NCI-H510A (cell line): ENCODE measurements around the gene ACOXL.

Experiments
- DNase-seq: peaks from one replicate; lab custom pipeline; 2025; lab: John Stamatoyannopoulos, UW

The ACOXL gene

DNA sequence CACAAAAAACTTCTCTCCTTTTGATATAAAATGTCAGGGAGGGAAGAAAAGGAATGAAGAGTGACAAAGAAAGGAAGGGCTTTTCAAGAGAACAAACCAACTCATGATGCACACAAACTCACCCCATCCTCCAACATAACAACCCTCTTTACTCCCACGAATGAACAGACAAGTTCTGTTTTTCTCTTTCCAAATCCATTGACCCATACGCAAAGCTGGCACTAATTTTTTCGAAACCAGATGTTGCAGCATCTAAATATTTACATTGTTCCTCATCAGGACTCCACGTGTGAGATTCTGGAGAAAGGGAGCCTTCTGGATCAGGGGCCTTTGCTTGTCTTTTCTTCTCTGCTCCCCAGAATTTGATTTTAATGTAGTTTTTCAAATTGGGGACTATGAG, 245.0 kb downstream of the ACOXL start:
- no peak for DNase-seq

DNA sequence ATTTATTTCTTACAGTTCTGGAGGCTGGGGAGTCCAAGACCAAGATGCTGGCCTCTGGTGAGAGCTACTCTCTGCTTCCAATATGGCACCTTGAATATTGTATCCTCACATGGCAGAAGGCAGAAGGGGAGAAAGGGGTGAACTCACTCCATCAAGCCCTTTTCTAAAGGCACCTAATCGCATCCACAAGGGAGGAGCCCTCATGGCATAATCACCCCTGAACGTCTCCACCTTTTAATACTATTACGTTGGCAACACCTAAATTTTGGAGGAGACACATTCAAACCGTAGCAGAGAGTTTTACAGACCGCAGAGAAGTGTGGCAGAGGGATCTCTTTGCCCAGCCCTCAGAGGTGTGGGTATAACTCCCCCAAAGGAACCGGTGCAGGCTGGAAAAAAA, 245.8 kb downstream of the ACOXL start:
- DNase-seq: no peak

DNA sequence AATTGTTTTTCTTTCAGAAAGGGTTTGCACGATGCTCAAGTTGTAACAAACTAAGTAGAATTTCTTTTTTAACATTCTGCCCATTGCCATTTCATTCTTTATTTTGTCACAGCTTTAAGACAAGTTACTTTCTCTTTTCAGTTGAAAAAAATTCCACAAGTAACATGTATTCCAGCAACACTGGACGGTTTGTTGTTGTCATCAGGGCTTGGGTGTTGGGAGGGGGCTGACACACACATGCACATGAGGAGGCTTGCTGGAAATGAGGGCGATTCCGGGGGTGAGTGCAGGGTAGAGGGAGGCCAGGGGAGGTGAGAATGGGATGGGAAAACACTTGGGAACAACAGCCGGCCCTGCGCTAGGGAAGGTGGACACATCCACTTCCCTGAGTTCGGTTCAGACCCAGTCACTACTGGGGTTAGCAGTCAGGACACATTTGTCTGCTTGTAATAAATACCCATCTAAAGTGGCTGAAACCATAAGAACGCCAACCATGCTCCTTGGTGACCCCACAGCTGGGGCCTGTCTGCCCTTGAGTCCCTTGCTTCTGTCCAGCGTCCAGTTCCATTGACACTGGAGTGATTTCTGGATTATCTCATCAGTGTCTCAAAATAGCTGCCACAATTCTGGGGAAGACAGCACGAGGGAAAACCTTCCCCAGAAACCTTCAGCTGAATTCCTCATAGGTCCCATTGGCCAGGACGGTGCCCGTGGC, 246.5 kb downstream of the ACOXL start:
- DNase-seq: no peak

- peak; percentile 33 for DNase-seq
These were observed 247.3 kb downstream of the ACOXL start for GRCh38 chr2:110979471-110980338.

- DNase-seq: peak; percentile 82
These were observed 248.1 kb downstream of the ACOXL start for GRCh38 chr2:110980339-110981062.

- DNase-seq: no peak
These were observed 250.8 kb downstream of the ACOXL start for GRCh38 chr2:110983133-110983532.

DNA sequence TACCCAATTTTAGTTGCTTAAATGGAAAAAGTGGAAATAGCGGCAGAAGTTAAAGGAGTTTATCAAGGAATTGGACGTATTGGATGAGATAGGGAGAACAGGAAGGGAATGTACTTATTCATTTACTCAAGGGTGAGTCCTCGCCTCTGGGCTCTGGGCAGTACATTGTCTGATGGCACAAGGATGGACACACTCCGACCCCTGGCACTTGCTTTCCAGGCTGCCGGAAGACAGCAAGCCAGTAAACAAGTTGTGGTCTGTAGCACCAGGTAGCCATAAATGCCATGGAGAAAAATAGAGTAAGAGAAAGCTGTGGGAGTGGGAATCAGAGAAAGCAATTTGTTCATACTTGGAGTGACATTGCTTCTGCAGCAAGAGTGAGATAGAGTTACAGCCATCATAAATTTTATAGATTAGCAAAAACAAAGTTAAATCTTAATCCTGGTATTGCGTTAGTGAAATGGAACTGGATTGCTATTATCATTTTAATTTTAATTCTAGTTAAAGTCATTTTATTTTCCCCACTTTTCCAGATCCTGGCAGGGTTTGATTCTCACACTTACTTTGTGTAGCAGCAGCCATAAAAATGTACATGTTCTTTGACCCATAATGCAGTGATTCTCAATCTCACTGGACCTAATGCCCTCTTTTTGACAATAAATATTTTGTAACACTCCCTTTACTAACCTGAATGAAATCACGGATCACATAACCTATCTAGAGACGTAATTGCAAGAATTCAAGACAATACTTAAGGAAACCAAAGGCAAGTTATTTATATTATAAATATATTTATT, 252.5 kb downstream of the ACOXL start:
- no peak for DNase-seq

GRCh38 chr2:110990440-110990839, 258.1 kb downstream of the ACOXL start:
- no peak for DNase-seq

GRCh38 chr2:110991911-110992310, 259.5 kb downstream of the ACOXL start:
- DNase-seq: no peak

DNA sequence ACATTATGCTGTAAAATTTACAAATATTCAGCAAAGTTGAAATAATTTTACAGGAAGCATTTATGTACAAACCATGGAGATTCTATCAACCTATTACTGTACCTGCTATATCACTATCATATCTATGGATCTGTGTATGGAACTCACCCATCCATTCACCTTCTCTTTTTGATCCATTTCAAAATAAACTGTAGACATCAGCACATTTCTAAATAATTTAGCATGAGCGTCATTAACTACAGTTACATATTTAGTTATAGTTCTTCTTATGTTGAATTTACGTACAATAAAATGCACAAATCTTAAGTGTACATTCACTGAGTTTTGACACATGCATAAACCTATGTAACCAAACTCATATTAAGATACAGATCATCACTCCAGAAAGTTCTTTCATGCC, 260.5 kb downstream of the ACOXL start:
- DNase-seq: no peak

DNA sequence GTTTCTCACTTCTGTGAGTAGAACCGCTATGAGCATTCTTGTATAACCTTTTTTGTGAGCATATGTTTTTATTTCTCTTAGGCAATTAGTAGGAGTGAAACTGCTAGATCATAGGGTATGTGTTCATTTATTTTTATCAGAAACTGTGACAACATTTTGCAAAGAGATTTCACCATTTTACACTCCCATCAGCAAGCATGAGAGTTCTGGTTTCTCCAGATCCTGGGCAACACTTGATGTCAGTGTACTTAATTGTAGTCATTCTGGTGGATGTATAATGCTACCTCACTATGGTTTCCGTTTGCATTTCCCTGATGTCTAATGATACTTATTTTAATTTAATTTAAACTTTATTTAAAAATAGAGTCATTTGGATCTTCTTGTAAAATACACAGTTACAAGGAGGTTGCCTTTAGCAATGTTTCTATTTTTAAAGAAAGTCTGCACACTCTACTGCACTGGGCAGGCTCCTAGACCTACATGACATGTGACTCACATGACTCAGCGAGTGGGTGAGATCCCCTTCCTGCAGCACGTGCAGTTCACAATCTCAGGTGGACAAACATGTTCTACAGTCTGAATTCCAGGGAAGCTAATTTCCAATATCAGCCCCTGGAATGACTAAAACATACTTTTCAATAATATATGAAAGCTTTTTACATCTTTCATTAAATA, 261.3 kb downstream of the ACOXL start:
- DNase-seq: no peak

- no peak for DNase-seq
These were observed 262.0 kb downstream of the ACOXL start for GRCh38 chr2:110994250-110994961.

GRCh38 chr2:110995911-110996310, 263.5 kb downstream of the ACOXL start:
- DNase-seq: no peak

DNA sequence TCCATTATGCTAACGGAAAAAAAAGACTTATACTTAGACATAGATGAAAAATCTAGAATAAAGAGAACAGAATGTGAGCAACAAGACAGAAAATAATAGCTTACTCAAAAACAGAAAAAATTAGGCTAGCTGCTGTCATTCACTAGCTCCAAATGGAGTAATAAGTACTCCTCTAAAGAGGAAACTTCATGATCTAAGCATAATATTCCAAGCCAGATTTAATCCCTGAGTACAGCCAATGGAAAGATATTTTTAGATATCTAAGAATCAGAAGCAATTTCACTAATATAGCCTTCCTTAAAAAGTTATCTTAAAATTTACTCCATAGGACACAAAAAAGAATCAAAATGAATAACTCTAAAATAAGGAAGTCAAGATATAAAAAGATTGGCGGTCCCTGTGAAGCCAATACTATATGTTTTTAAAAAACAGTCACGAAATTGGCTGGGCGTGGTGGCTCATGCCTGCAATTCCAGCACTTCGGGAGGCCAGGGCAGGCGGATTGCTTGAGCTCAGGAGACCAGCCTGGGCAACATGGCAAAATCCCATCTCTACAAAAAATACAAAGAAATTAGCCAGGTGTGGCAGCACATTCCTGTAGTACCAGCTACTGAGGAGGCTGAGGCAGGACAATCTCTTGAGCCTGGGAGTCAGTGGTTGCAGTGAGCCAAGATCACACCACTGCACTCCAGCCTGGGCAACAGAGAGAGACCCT, 265.1 kb downstream of the ACOXL start:
- DNase-seq: no peak

DNA sequence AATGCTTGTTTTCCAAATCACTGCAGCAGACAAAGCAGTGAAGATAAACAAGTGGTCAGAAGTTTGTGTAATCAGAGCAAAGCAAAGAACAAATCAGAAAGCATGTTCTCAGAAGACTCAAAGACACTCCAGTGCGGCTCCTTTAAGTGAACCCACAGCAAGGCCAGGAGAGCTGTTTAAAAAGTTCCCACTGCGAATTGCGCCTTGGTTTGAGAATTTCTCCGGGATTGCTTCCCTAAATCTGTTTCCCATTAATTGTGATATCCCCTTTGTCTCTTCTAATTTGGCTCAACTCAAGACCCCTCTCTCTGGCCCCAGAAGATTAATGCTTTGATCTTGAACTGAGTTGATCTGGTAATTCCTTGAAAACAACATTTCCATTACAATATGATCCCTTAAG, 265.9 kb downstream of the ACOXL start:
- no peak for DNase-seq

- DNase-seq: no peak
These were observed 267.3 kb downstream of the ACOXL start for GRCh38 chr2:110999626-111000025.

GRCh38 chr2:111005307-111005706, 272.9 kb downstream of the ACOXL start:
- DNase-seq: no peak

GRCh38 chr2:111005821-111006220, 273.4 kb downstream of the ACOXL start:
- DNase-seq: no peak

DNA sequence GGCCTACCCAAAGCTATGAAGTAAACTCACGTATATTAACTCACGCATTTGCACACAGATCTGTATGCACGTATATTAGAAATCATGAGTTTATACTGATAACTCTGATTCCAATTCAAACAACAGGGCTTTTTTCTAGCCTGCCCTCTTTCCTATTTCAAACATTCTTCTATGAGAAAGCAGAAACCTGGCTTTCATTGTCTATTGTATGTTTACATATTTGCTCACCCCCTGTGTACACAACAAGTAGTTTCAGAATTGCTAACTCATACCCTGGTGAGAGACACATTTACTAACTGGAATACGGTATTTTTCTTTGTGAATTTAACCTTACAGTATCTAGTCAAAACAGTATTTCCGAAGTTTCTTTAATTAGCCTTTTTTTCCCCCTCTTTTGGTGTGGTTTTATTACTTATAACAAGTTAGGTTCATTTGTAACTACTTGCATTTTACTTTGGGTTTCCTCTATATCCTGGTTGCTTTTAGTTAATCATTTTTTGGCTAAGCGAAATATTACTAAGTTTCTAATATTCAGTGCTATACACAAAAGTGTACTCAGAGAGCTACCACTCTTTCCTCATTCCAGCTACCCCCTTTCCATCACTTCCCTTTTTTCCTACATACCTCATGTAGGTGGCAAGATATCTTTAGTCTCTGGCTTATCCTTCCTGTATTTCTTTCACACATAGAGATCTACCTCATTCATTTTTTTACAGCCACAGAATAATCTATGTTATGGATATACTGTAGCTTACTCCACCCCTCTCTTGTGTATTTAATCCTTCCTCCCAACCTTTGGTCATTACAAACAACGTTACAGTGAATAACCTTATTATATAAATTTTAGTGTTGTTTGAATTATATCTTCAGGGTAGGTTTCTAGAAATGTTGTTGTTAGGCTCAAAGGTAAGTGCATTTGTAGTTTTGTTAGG, 275.6 kb downstream of the ACOXL start:
- no peak for DNase-seq
